Left lung (tissue), 10 donors: ENCODE measurements around the gene LETM1. TPM values are rescaled to one million over a fixed set of nuclear protein-coding genes. Genes with fewer than 3 reads are reported as not detected.
A peak's percentile ranks its signal among the peaks of the same experiment; 100 is the strongest.

Experiments used
- ATAC-seq: fragments of 200-7000 bp; cut with Tn5 transposase; one replicate; pipeline ENCODE4 v1.9.1; 2020; ENCODE audit warnings: moderate library complexity
- DNase-seq, 4 donors: peaks; one replicate each; pipeline ENCODE4 v3.0.0-alpha.2; 2013 to 2020
- H3K27ac ChIP-seq, 2 donors: fragments of 200-600 bp; sonication (generic) in 1 of 2; one replicate each; pipeline versions ENCODE4 v1.5.0 to v1.8.0; 2020 to 2021
- H3K27me3 ChIP-seq, 2 donors: fragments of 200-600 bp; sonication (generic) in 1 of 2; one replicate each; pipeline versions ENCODE4 v1.5.0 to v1.8.0; 2020 to 2021
- H3K36me3 ChIP-seq, 2 donors: fragments of 200-600 bp; sonication (generic) in 1 of 2; one replicate each; pipeline versions ENCODE4 v1.5.0 to v1.8.0; 2020 to 2021
- H3K4me1 ChIP-seq, 2 donors: fragments of 200-600 bp; one replicate each; pipeline ENCODE4 v1.8.0; 2021
- H3K4me3 ChIP-seq, 2 donors: fragments of 200-600 bp; sonication (generic) in 1 of 2; one replicate each; pipeline versions ENCODE4 v1.5.0 to v1.8.0; 2020 to 2021; ENCODE audit warnings: mild to moderate bottlenecking in 1 of 2
- H3K9me3 ChIP-seq, 2 donors: fragments of 200-600 bp; sonication (generic) in 1 of 2; one replicate each; pipeline versions ENCODE4 v1.5.0 to v1.8.0; 2020 to 2021
- CTCF ChIP-seq, 2 donors: fragments of 200-600 bp; sonication (generic) in 1 of 2; IDR thresholded peaks; one replicate each; pipeline versions ENCODE4 v1.5.0 to v1.8.0; 2021; ENCODE audit warnings: antibody characterized with exemption in 2 of 2
- intact Hi-C, 2 donors: fragments of 100-400 bp; cut with DNase I; formaldehyde crosslinking; loops; one replicate each; pipeline versions ENCODE4 v1.11.2 to v1.14.2; 2022
- polyA plus RNA-seq, 6 donors: library from polyadenylated mRNA; unstranded; fragments of 120-200 nt; gene quantifications; one replicate each; pipeline ENCODE4 v1.2.1, GENCODE V29; 2013; ENCODE audit not compliant: insufficient read length in 6 of 6
- total RNA-seq, 2 donors: library from RNA; stranded (reverse); fragmentation: NEBNext Ultra II Directional; extraction: Animal tissue kit (Norgen Biotek cat#: 25700); gene quantifications; one replicate each; pipeline ENCODE4 v1.2.1, GENCODE V29; 2021
- donor health status: DM: no; HTN: yes; CAD: no.
- donor health status: DM: no; HTN: no; CAD: no.

The LETM1 gene
- total and polyA plus RNA-seq, 8 donors, result 17.9 to 52.3 (median 21.5) TPM

DNA sequence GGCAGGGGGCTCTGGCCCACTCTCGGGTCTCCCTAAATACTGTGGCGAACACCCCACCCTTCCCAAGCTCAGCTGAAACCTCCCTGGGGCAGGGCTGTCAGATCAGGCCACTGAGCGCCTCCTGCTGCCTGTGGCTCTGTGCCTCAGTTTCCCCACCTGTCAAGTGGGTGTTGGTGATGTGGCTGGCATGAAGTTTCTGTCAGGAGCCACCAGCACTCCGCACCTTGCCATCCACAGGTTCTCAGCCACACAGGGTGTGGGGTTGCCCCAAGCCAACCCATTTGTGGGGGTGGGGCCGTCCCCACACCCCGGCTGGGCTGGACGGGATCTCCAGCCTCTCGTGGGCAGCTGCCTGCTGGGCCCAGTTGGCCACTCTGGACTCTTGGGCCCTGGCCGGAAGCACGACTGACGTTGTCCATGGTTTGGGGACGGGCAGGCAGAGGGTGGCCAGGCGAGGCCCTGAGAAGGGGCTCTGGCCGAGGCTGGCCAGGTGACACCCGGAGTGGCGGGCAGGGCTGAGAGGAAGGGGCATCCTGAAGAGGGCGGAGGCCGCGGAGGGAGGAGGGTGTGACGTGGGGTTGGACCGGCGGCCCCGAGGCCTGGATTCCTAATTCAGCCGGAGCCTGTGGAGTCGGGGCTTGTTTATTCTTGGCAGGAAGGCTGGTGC is 68.4 kb downstream of the LETM1 start:
- ATAC-seq, result no peak
- peaks cover 0 to 19% of the 10 kb centered on the region in 2 donors for H3K27me3 ChIP-seq
- no peak for DNase-seq
- no peak overlapping the region for H3K27ac ChIP-seq
- H3K36me3 ChIP-seq, result no peaks in the 10 kb centered on the region
- H3K4me1 ChIP-seq, result no peaks in the 10 kb centered on the region
- TF ChIP-seq CTCF (IDR thresholded peaks at IDR 0.05), result no peak
- no peak overlapping the region for H3K4me3 ChIP-seq
- no peaks in the 10 kb centered on the region for H3K9me3 ChIP-seq
- intact Hi-C loops, result no loop called here

DNA sequence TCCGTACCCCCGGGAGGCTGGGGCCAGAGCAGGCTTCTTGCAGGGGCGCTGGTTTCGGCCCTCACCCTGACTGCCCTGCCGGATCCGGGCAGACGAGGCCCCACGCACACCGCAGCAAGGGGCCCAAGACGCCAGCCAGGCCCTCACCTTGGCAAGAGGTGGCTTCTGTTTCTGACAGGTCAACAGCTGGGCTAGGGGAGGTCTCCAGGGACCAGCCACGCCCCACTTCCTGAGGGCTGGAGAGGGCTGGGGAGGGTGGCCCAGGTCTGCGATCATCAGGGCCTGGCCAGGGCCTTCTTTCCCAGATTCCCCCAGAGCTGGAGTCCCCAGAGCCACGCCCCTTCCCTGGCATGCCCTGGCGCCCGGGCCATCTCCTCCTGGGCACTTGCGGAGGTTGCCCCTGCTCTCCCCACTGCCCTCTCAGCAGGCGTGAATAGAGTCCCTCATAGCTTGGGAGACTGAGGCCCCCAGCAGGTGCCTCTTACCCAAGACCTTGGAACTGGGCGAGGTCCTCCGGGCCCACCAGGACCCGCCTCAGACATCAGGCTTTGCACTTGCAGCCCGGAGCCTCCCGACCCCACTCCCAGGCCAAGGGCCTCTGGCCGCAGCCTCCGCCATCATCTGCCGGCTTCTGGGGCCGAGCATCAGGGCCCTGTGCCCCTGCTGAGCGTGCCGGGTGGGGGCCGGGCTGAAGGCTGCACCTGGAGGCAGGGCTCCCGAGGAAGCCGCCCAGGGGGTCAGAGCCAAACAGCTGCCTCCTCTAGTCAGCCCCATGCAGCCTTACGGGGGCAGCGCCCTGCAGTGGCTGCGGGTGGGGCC is 69.2 kb downstream of the LETM1 start:
- Histone ChIP-seq H3K4me1 (no peaks in the 10 kb centered on the region), H3K36me3 (no peaks in the 10 kb centered on the region), H3K27me3 (peaks cover 0 to 11% of the 10 kb centered on the region in 2 donors), H3K4me3 (no peak overlapping the region), H3K27ac (no peak overlapping the region), H3K9me3 (no peaks in the 10 kb centered on the region)
- intact Hi-C loops, result no loop called here
- no peak for DNase-seq
- ATAC-seq, result peak; percentile 21
- TF ChIP-seq CTCF (IDR thresholded peaks at IDR 0.05), result no peak

- Histone ChIP-seq H3K4me1 (no peaks in the 10 kb centered on the region), H3K4me3 (no peak overlapping the region), H3K36me3 (no peaks in the 10 kb centered on the region), H3K27me3 (peaks cover 0 to 1% of the 10 kb centered on the region in 2 donors), H3K9me3 (no peaks in the 10 kb centered on the region), H3K27ac (no peak overlapping the region)
- DNase-seq, result no peak
- no peak for ATAC-seq
- intact Hi-C loops, result no loop called here
- no peak for TF ChIP-seq CTCF (IDR thresholded peaks at IDR 0.05)
Measured at GRCh38 chr4:1785592-1785991, 70.4 kb downstream of the LETM1 start.

GRCh38 chr4:1784789-1785591 is 71.0 kb downstream of the LETM1 start:
- no peaks in the 10 kb centered on the region for H3K9me3 ChIP-seq
- no peaks in the 10 kb centered on the region for H3K36me3 ChIP-seq
- H3K27ac ChIP-seq, result no peak overlapping the region
- no peak for ATAC-seq
- intact Hi-C loops, result no loop called here
- no peak for DNase-seq
- no peak overlapping the region for H3K4me3 ChIP-seq
- no peak for TF ChIP-seq CTCF (IDR thresholded peaks at IDR 0.05)
- no peaks in the 10 kb centered on the region for H3K27me3 ChIP-seq
- no peaks in the 10 kb centered on the region for H3K4me1 ChIP-seq

DNA sequence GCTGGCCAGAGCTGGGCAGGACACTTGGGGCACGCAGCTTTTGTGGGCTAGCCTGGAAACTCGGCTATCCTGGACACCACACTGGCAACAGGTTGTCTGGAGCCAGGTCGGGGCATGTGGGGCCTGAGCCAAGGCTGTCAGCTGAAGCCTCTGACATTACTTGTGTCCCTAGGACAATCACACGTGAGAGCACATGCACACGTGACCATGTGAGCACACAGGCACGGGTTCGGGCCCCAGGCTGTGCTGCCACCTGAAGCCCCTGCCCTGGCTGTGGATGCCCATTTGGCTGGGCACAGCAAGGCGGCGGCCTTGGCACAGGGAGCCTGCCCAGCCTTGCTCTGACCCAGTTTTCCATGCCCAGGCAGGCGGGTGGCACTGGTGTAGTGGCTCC is 71.6 kb downstream of the LETM1 start:
- H3K27me3 ChIP-seq, result no peaks in the 10 kb centered on the region
- no peak for DNase-seq
- no peaks in the 10 kb centered on the region for H3K9me3 ChIP-seq
- H3K36me3 ChIP-seq, result no peaks in the 10 kb centered on the region
- no peak overlapping the region for H3K4me3 ChIP-seq
- ATAC-seq, result no peak
- no peak overlapping the region for H3K27ac ChIP-seq
- intact Hi-C loops, result no loop called here
- TF ChIP-seq CTCF (IDR thresholded peaks at IDR 0.05), result no peak
- H3K4me1 ChIP-seq, result no peaks in the 10 kb centered on the region
